CD4-positive, alpha-beta T cell treated with Interleukin-12 subunit alpha and Interleukin-12 subunit beta, for 1 hour (primary cell): ENCODE results near the gene UTF1.
"Not testable (repeated sequence)": the region's sequence is repeated elsewhere in the genome, so short reads cannot be mapped to it uniquely, and the experiment has no call there.

Source experiments
- DNase-seq: peaks from one replicate; pipeline ENCODE4 v3.0.0-alpha.2; 2020

Gene UTF1

GRCh38 chr10:133210398-133211140 lies 19.4 kb upstream of the UTF1 start:
- DNase-seq, result no peak

- no peak for DNase-seq
Observed at GRCh38 chr10:133211141-133211830, 18.7 kb upstream of the UTF1 start.

- DNase-seq, result no peak
Observed at GRCh38 chr10:133211959-133212852, 17.8 kb upstream of the UTF1 start.

- no peak for DNase-seq
Observed at GRCh38 chr10:133212853-133213494, 17.0 kb upstream of the UTF1 start.

- no peak for DNase-seq
Observed at GRCh38 chr10:133213641-133214467, 16.2 kb upstream of the UTF1 start.

GRCh38 chr10:133214468-133215410 lies 15.3 kb upstream of the UTF1 start:
- DNase-seq, result no peak

GRCh38 chr10:133215586-133215985 lies 14.4 kb upstream of the UTF1 start:
- DNase-seq, result no peak

- DNase-seq, result no peak
Observed at GRCh38 chr10:133216776-133217175, 13.2 kb upstream of the UTF1 start.

GRCh38 chr10:133217800-133218589 lies 12.0 kb upstream of the UTF1 start:
- no peak for DNase-seq

GRCh38 chr10:133218891-133219290 lies 11.1 kb upstream of the UTF1 start:
- DNase-seq, result no peak

GRCh38 chr10:133219782-133220181 lies 10.2 kb upstream of the UTF1 start:
- DNase-seq, result no peak

- DNase-seq, result no peak
Observed at GRCh38 chr10:133221331-133221730, 8.7 kb upstream of the UTF1 start.

GRCh38 chr10:133221756-133222155 lies 8.3 kb upstream of the UTF1 start:
- DNase-seq, result not testable (repeated sequence)

- no peak for DNase-seq
Observed at GRCh38 chr10:133224076-133224475, 5.9 kb upstream of the UTF1 start.

- DNase-seq, result no peak
Observed at GRCh38 chr10:133224756-133225372, 5.2 kb upstream of the UTF1 start.

GRCh38 chr10:133225707-133226191 lies 4.3 kb upstream of the UTF1 start:
- no peak for DNase-seq

- no peak for DNase-seq
Observed at GRCh38 chr10:133226251-133226808, 3.7 kb upstream of the UTF1 start.

- no peak for DNase-seq
Observed at GRCh38 chr10:133227256-133227655, 2.8 kb upstream of the UTF1 start.
